Measurements from ENCODE around the gene SH3GL1.

- TF ChIP-seq CTCF (IDR thresholded peaks at IDR 0.05; ENCODE audit: insufficient read depth, low read depth, low read length) = no peak
- TF ChIP-seq EZH2 (IDR thresholded peaks at IDR 0.05; ENCODE audit: insufficient read depth, low read length) = no peak
Measured at GRCh38 chr19:4374498-4375163, 25.7 kb downstream of the SH3GL1 start.
